Uterus (tissue), 2 donors: ENCODE results near the gene SND1.

Source experiments
- POLR2A ChIP-seq, 2 donors: fragments of 450-650 bp; IDR thresholded peaks; one replicate each; pipeline ENCODE4 v1.6.1; 2016; ENCODE audit warnings: antibody characterized with exemption in 2 of 2, mild to moderate bottlenecking in 1 of 2, moderate library complexity in 1 of 2
- TF ChIP-seq, protein P1 (sequence below), 4 experiments: fragments of 200-600 bp in 2 of 4; fragments of 450-650 bp in 2 of 4; sonication (generic) in 2 of 4; IDR thresholded peaks; one replicate each; pipeline ENCODE4 v1.5.1; 2016 to 2019; ENCODE audit warnings: antibody characterized with exemption in 4 of 4, mild to moderate bottlenecking in 2 of 4, moderate library complexity in 1 of 4

DNA sequence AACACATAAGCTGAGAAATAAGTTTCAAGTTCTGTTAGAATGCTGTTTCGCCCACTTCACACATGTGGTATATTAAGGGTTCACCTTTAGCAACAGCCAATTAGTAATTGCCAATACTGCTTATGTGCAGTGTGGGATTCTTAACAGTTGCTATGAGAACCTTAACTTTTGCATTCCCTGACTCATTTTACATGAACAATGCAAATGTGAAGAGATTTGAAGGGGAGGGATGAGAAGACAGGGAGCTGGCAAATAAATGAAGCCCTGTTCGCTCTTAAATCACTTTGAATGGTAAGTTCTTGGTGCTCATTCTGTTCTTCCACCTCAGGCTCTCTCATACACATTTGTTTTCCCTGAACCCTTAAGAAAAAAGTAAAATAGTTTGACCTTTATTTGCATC, 296.9 kb downstream of the SND1 start:
- TF ChIP-seq, protein P1, sequence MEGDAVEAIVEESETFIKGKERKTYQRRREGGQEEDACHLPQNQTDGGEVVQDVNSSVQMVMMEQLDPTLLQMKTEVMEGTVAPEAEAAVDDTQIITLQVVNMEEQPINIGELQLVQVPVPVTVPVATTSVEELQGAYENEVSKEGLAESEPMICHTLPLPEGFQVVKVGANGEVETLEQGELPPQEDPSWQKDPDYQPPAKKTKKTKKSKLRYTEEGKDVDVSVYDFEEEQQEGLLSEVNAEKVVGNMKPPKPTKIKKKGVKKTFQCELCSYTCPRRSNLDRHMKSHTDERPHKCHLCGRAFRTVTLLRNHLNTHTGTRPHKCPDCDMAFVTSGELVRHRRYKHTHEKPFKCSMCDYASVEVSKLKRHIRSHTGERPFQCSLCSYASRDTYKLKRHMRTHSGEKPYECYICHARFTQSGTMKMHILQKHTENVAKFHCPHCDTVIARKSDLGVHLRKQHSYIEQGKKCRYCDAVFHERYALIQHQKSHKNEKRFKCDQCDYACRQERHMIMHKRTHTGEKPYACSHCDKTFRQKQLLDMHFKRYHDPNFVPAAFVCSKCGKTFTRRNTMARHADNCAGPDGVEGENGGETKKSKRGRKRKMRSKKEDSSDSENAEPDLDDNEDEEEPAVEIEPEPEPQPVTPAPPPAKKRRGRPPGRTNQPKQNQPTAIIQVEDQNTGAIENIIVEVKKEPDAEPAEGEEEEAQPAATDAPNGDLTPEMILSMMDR (IDR thresholded peaks at IDR 0.05): no peak
- no peak for TF ChIP-seq POLR2A (IDR thresholded peaks at IDR 0.05)
